Keratinocyte (primary cell): Measurements from ENCODE around the gene SNW1.
"Not testable (repeated sequence)": the region's sequence is repeated elsewhere in the genome, so short reads cannot be mapped to it uniquely, and the experiment has no call there.

ENCODE experiments used
- EZH2 ChIP-seq: IDR thresholded peaks from one replicate; pipeline ENCODE4 v1.6.1; 2012; ENCODE audit warnings: inconsistent platforms, mild to moderate bottlenecking, low read length, moderate library complexity
- TF ChIP-seq, protein P1 (sequence below), 3 experiments: IDR thresholded peaks in 1 of 3; conservative IDR thresholded peaks in 1 of 3; optimal IDR thresholded peaks in 1 of 3; 2 replicates in 2 of 3; 3 replicates in 1 of 3; pipeline versions ENCODE3 to v1.5.1; 2011; ENCODE audit warnings: low read length in 3 of 3, mild to moderate bottlenecking in 3 of 3, moderate library complexity in 2 of 3, control low read depth in 1 of 3, inconsistent platforms in 1 of 3; ENCODE audit not compliant: insufficient read depth in 2 of 3; ENCODE audit errors: extremely low read depth in 1 of 3

DNA sequence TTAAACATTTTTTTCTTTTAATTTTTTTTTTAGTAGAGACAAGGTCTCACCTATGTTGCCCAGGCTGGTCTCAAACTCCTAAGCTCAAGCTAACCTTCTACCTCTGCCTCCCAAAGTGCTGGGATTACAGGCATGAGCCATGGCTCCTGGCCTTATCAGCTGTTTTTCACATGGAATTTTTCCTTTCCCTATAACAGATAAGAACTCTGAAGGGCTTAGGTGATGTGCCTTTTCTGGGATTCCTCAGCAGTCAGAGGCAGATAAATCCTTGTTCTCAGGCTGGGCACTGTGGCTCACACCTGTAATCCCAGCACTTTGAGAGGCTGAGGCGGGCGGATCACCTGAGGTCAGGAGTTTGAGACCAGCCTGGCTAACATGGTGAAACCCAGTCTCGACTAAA is 32.3 kb upstream of the SNW1 start:
- TF ChIP-seq, protein P1, sequence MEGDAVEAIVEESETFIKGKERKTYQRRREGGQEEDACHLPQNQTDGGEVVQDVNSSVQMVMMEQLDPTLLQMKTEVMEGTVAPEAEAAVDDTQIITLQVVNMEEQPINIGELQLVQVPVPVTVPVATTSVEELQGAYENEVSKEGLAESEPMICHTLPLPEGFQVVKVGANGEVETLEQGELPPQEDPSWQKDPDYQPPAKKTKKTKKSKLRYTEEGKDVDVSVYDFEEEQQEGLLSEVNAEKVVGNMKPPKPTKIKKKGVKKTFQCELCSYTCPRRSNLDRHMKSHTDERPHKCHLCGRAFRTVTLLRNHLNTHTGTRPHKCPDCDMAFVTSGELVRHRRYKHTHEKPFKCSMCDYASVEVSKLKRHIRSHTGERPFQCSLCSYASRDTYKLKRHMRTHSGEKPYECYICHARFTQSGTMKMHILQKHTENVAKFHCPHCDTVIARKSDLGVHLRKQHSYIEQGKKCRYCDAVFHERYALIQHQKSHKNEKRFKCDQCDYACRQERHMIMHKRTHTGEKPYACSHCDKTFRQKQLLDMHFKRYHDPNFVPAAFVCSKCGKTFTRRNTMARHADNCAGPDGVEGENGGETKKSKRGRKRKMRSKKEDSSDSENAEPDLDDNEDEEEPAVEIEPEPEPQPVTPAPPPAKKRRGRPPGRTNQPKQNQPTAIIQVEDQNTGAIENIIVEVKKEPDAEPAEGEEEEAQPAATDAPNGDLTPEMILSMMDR (optimal IDR thresholded peaks at IDR 0.05 in 1 of 3, IDR thresholded peaks at IDR 0.05 in 1 of 3, conservative IDR thresholded peaks at IDR 0.05 in 1 of 3; ENCODE audit: extremely low read depth in 1 of 3, insufficient read depth in 2 of 3, low read length in 3 of 3) = not testable (repeated sequence)
- not testable (repeated sequence) for TF ChIP-seq EZH2
